ENCODE results near the gene CAPN12. TPM values are rescaled to one million over a fixed set of nuclear protein-coding genes. Genes with fewer than 3 reads are reported as not detected.

CAPN12 gene
- total RNA-seq, 2 experiments from 2014 or later, result 7.1 to 9.0 TPM

- H3K27ac Mint-ChIP-seq, result no peak overlapping the region
- H3K4me3 Mint-ChIP-seq, result no peak overlapping the region
- no peaks in the 10 kb centered on the region for H3K27me3 Mint-ChIP-seq
- ChIA-PET POLR2A (no interaction called here), CTCF (no interaction called here)
- H3K36me3 Mint-ChIP-seq, result peaks cover 33% of the 10 kb centered on the region
- no peak for DNase-seq
- no peaks in the 10 kb centered on the region for H3K4me1 Mint-ChIP-seq (ENCODE audit: low read depth)
- H3K9me3 Mint-ChIP-seq, result no peaks in the 10 kb centered on the region
- intact Hi-C loops (cut with micrococcal nuclease), result no loop called here
Observed at GRCh38 chr19:38710928-38711725, 33.1 kb downstream of the CAPN12 start.

DNA sequence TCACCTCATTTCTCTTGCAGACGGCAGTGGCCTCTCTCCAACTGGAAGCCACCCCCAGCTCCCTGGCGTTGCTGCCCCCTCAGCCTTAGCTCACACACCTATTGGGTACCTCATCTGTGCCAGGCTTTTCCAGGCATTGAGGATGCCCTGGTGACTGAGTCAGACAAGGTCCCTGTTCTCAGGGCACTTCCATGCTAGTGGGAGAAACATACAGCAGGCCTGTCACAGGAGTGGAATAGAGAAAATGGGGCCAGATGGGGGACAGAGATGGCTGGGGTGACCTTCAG lies 33.9 kb downstream of the CAPN12 start:
- Mint-ChIP-seq H3K36me3 (peaks cover 38% of the 10 kb centered on the region), H3K9me3 (no peaks in the 10 kb centered on the region), H3K4me3 (no peak overlapping the region), H3K27me3 (no peaks in the 10 kb centered on the region), H3K27ac (no peak overlapping the region), H3K4me1 (ENCODE audit: low read depth) (no peaks in the 10 kb centered on the region)
- CTCF ChIA-PET, result no interaction called here
- DNase-seq, result no peak
- intact Hi-C loops (cut with micrococcal nuclease), result no loop called here
- POLR2A ChIA-PET, result no interaction called here

GRCh38 chr19:38709671-38710415 lies 34.4 kb downstream of the CAPN12 start:
- CTCF ChIA-PET, result no interaction called here
- intact Hi-C loops (cut with micrococcal nuclease), result no loop called here
- DNase-seq, result no peak
- no peaks in the 10 kb centered on the region for H3K9me3 Mint-ChIP-seq
- no peaks in the 10 kb centered on the region for H3K27me3 Mint-ChIP-seq
- no peak overlapping the region for H3K27ac Mint-ChIP-seq
- POLR2A ChIA-PET, result no interaction called here
- H3K4me3 Mint-ChIP-seq, result no peak overlapping the region
- H3K36me3 Mint-ChIP-seq, result peaks cover 38% of the 10 kb centered on the region
- H3K4me1 Mint-ChIP-seq (ENCODE audit: low read depth), result no peaks in the 10 kb centered on the region

DNA sequence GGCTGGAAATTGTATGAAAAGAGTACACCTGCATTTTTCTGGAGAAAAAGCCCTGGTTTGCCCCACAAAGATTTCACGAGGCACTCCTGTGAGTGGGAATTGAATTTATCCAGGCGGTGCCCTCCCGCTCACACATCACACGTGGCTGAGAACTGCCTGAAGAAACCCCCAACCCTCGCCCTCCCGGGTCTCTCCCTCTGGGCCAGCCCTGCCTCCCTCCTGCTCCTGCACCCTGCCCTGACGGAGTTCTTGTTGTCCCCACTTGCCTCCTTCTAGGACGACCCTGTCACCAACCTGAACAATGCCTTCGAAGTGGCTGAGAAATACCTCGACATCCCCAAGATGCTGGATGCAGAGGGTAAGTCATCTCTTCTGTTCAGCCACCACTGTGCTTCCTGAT lies 35.2 kb downstream of the CAPN12 start:
- DNase-seq, result no peak
- no peak overlapping the region for H3K27ac Mint-ChIP-seq
- H3K9me3 Mint-ChIP-seq, result no peaks in the 10 kb centered on the region
- no peaks in the 10 kb centered on the region for H3K27me3 Mint-ChIP-seq
- intact Hi-C loops (cut with micrococcal nuclease), result no loop called here
- CTCF ChIA-PET, result no interaction called here
- peaks cover 34% of the 10 kb centered on the region for H3K36me3 Mint-ChIP-seq
- POLR2A ChIA-PET, result no interaction called here
- no peak overlapping the region for H3K4me3 Mint-ChIP-seq
- H3K4me1 Mint-ChIP-seq (ENCODE audit: low read depth), result no peaks in the 10 kb centered on the region

GRCh38 chr19:38708413-38709024 lies 35.8 kb downstream of the CAPN12 start:
- Mint-ChIP-seq H3K27ac (no peak overlapping the region), H3K4me3 (no peak overlapping the region), H3K36me3 (peaks cover 30% of the 10 kb centered on the region), H3K4me1 (ENCODE audit: low read depth) (no peaks in the 10 kb centered on the region), H3K27me3 (no peaks in the 10 kb centered on the region), H3K9me3 (no peaks in the 10 kb centered on the region)
- intact Hi-C loops (cut with micrococcal nuclease), result no loop called here
- ChIA-PET POLR2A (no interaction called here), CTCF (no interaction called here)
- no peak for DNase-seq

GRCh38 chr19:38707512-38708114 lies 36.7 kb downstream of the CAPN12 start:
- Mint-ChIP-seq H3K27me3 (no peaks in the 10 kb centered on the region), H3K36me3 (peaks cover 29% of the 10 kb centered on the region), H3K4me1 (ENCODE audit: low read depth) (no peaks in the 10 kb centered on the region), H3K9me3 (no peaks in the 10 kb centered on the region), H3K27ac (no peak overlapping the region), H3K4me3 (no peak overlapping the region)
- DNase-seq, result no peak
- POLR2A ChIA-PET, result no interaction called here
- CTCF ChIA-PET, result no interaction called here
- intact Hi-C loops (cut with micrococcal nuclease), result no loop called here

- intact Hi-C loops (cut with micrococcal nuclease), result no loop called here
- POLR2A ChIA-PET, result no interaction called here
- peaks cover 28% of the 10 kb centered on the region for H3K36me3 Mint-ChIP-seq
Observed at GRCh38 chr19:38706792-38707511, 37.3 kb downstream of the CAPN12 start.

GRCh38 chr19:38705197-38706019 lies 38.9 kb downstream of the CAPN12 start:
- Mint-ChIP-seq H3K4me1 (ENCODE audit: low read depth) (no peaks in the 10 kb centered on the region), H3K27ac (no peak overlapping the region), H3K27me3 (no peaks in the 10 kb centered on the region), H3K4me3 (no peak overlapping the region), H3K9me3 (no peaks in the 10 kb centered on the region), H3K36me3 (peaks cover 21% of the 10 kb centered on the region)
- intact Hi-C loops (cut with micrococcal nuclease), result no loop called here
- ChIA-PET CTCF (interaction anchor here (1.0 kb wide), 1 partner anchor 68 kb away, joined by 4 read pairs; no protein-coding TSS in a partner anchor), POLR2A (no interaction called here)
- DNase-seq, result no peak

More at GRCh38 chr19:38706792-38707511, 37.3 kb downstream of the CAPN12 start:
- no peaks in the 10 kb centered on the region for H3K9me3 Mint-ChIP-seq
- no peak for DNase-seq
- no peaks in the 10 kb centered on the region for H3K4me1 Mint-ChIP-seq (ENCODE audit: low read depth)
- CTCF ChIA-PET, result interaction anchor here (1.0 kb wide), 1 partner anchor 50 kb away, joined by 3 read pairs; no protein-coding TSS in a partner anchor
- no peak overlapping the region for H3K4me3 Mint-ChIP-seq
- H3K27ac Mint-ChIP-seq, result no peak overlapping the region
- no peaks in the 10 kb centered on the region for H3K27me3 Mint-ChIP-seq

- H3K27me3 Mint-ChIP-seq, result no peaks in the 10 kb centered on the region
- peaks cover 21% of the 10 kb centered on the region for H3K36me3 Mint-ChIP-seq
- H3K4me1 Mint-ChIP-seq (ENCODE audit: low read depth), result no peaks in the 10 kb centered on the region
- no peak overlapping the region for H3K27ac Mint-ChIP-seq
- CTCF ChIA-PET, result interaction anchor here (1.0 kb wide), 1 partner anchor 67 kb away, joined by 4 read pairs; no protein-coding TSS in a partner anchor
- DNase-seq, result no peak
- POLR2A ChIA-PET, result no interaction called here
- H3K9me3 Mint-ChIP-seq, result no peaks in the 10 kb centered on the region
- intact Hi-C loops (cut with micrococcal nuclease), result no loop called here
- H3K4me3 Mint-ChIP-seq, result no peak overlapping the region
Observed at GRCh38 chr19:38704488-38705026, 39.7 kb downstream of the CAPN12 start.

GRCh38 chr19:38703509-38703908 lies 40.8 kb downstream of the CAPN12 start:
- no peak overlapping the region for H3K4me3 Mint-ChIP-seq
- no peak for DNase-seq
- H3K36me3 Mint-ChIP-seq, result peaks cover 19% of the 10 kb centered on the region
- H3K27ac Mint-ChIP-seq, result no peak overlapping the region
- no peaks in the 10 kb centered on the region for H3K9me3 Mint-ChIP-seq
- ChIA-PET POLR2A (no interaction called here), CTCF (no interaction called here)
- intact Hi-C loops (cut with micrococcal nuclease), result no loop called here
- H3K27me3 Mint-ChIP-seq, result no peaks in the 10 kb centered on the region
- H3K4me1 Mint-ChIP-seq (ENCODE audit: low read depth), result peaks cover 7% of the 10 kb centered on the region

GRCh38 chr19:38702278-38702677 lies 42.0 kb downstream of the CAPN12 start:
- CTCF ChIA-PET, result no interaction called here
- Mint-ChIP-seq H3K9me3 (no peaks in the 10 kb centered on the region), H3K36me3 (peaks cover 13% of the 10 kb centered on the region), H3K27me3 (no peaks in the 10 kb centered on the region), H3K4me3 (no peak overlapping the region), H3K4me1 (ENCODE audit: low read depth) (peaks cover 15% of the 10 kb centered on the region), H3K27ac (no peak overlapping the region)
- intact Hi-C loops (cut with micrococcal nuclease), result no loop called here
- POLR2A ChIA-PET, result no interaction called here
- DNase-seq, result no peak
